GM04503 (cell line): Measurements from ENCODE around the gene VWA1.
"Not testable (repeated sequence)": the region's sequence is repeated elsewhere in the genome, so short reads cannot be mapped to it uniquely, and the experiment has no call there.

ENCODE experiments used
- DNase-seq: peaks from one replicate; pipeline ENCODE4 v3.0.0-alpha.2; 2012; ENCODE audit warnings: low read depth

Gene VWA1

DNA sequence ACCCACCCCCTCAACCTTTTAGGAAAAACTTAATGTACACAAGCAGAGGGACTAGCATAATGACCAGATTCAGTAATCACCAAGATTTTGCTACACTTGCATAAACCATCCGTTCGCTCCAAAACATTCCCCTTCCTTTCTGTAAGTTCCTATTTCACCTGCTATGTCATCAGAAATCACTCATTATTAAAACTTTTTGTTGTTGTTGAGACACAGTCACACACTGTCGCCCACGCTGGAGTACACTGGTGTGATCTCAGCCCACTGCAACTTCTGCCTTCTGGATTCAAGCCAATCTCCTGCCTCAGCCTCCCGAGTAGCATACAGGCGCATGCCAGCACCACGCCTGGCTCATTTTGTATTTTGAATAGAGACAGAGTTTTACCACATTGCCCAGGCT, 31.8 kb upstream of the VWA1 start:
- DNase-seq = no peak

DNA sequence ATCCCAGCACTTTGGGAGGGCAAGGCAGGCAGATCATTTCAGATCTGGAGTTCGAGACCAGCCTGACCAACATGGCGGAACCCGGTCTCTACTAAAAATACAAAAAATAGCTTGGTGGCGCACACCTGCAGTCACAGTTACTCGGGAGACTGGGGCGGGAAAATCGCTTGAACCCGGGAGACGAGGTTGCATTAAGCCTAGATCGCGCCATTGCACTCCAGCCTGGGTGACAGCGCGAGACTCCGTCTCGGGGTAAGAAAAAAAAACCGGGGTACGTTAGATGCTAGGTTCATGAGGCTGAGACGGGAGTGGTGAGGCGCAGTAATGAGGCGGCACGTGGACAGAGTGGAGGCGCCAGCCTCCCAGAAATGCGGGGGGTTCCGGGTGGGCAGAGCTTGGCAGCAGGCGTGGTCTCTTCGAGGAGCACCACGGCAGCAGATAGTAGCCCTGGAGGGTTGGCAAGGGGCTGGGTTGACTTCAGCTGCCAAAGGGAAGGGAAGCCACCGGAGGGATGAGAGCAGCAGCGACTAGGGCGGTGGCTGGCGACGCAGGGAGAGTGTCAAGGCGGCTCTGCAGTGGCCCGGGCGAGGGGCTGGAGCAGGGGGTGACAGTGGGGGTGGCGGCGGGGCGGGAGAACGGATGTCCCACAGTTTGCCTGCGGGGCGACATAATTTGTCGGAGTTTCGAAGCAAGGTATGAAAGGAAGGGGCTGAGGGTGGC, 29.2 kb upstream of the VWA1 start:
- DNase-seq = no peak

DNA sequence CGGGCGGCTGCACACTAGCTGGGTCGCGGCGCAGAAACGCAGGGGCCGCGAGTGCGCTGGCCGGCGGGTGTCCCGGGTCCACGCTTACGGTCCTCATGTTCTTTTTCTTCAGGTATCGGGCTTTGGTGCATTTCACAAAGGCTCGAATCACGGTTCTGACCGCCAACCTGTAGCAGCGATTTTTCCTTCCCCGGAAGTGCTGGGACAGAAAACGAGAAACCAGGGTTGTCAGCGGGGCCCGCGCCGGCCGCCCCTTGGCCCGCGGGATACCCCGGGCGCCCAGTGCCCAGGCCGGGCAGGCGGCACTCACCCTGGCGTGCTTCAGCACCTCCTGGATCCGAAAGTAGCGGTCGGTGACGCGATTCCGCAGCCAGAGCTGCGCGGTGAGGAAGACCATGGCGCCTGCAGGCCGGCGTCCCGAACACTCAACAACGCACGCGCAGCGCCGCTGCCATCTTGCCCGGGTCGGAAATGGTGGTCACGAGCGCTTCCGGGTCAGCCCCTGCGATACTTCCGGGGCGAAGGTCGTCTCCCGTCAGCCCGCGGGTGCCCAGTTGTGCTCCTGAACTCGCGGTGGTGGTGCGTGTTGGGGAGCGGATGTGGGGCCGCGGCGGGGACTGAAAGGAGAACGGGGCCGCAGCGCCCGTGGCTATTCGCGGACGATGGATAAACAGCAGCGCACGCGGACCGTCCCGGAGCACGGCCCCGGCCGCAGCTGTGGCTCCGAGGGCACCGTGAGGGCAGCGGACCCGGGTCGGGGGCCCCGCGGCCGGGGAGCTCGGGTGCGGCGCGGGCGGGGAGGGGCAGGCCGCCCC, 28.5 kb upstream of the VWA1 start, which contains the start of gene MRPL20:
TSS of gene MRPL20 (minus strand) at position 473 of the 815 bp plus-strand sequence. CDS start at position 397, 76 bp downstream.
- peak; percentile 56 for DNase-seq

GRCh38 chr1:1407636-1408318, 27.7 kb upstream of the VWA1 start:
- no peak for DNase-seq

- DNase-seq = not testable (repeated sequence)
Measured at GRCh38 chr1:1410238-1410637, 25.3 kb upstream of the VWA1 start.

- no peak for DNase-seq
Measured at GRCh38 chr1:1411626-1412025, 23.9 kb upstream of the VWA1 start.

GRCh38 chr1:1412311-1412902, 23.1 kb upstream of the VWA1 start:
- DNase-seq = not testable (repeated sequence)

DNA sequence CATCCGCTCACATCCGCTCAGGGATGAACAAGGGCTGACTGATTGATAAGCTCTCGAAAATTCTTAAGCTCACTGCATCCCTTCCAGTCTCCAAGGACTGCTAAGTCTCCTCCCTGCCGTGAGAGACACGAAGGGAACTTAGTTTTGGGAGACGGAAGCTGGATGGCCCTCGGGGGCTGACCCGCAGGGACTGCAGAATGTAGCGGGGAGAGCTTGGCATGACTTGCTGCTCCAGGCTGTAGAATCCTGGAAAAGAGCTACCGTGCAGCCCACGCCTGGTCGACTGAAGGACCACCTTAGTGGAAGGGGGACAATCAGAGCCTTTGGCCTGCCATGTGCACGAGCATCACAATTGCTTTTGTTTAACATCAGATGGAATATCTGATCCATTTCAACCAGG, 19.7 kb upstream of the VWA1 start:
- DNase-seq = no peak

DNA sequence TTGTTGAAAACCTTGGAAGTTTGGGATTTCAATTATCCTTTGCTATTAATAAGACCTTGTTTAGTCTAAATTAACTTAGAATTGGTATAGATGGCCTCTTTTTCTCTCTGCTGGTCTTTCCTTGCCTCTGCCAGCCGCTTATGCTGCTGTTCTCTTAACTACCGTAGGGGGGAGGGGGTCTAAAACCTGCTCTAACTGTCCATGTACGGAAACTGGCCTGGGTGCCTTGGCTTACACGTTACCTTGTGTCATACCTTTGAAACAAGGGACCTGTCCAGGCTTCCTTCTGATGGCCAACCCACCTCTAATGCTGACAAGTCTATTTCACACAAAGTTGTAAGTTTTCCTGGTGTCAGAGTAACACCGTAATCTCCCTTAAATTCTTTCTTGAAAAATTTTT, 18.1 kb upstream of the VWA1 start:
- DNase-seq = not testable (repeated sequence)

- not testable (repeated sequence) for DNase-seq
Measured at GRCh38 chr1:1417825-1418463, 17.5 kb upstream of the VWA1 start.

GRCh38 chr1:1418464-1419362, 16.8 kb upstream of the VWA1 start:
- DNase-seq = no peak

DNA sequence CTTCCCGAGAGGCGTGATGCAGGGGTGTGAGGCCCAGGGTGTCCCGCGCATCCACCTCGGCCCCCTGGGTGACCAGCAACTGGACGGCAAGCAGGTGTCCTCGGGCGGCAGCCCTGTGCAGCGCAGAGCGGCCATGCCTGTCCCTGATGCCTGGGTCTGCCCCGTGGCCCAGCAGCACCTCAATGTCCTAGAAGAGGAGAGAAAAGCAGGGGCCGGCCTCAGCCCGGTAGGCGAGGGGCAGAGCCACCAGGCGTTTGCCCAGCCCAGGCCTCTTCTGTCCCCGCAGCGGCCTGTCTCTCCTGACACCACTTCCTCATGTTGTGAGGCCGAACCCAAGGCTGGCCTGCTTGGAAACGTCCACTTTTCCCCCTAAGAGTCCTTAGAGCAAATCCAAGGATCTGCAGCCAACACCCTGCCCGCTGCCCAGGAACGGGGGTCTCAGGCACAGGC, 16.1 kb upstream of the VWA1 start:
- DNase-seq = no peak

GRCh38 chr1:1419813-1420653, 15.5 kb upstream of the VWA1 start:
- DNase-seq = no peak

DNA sequence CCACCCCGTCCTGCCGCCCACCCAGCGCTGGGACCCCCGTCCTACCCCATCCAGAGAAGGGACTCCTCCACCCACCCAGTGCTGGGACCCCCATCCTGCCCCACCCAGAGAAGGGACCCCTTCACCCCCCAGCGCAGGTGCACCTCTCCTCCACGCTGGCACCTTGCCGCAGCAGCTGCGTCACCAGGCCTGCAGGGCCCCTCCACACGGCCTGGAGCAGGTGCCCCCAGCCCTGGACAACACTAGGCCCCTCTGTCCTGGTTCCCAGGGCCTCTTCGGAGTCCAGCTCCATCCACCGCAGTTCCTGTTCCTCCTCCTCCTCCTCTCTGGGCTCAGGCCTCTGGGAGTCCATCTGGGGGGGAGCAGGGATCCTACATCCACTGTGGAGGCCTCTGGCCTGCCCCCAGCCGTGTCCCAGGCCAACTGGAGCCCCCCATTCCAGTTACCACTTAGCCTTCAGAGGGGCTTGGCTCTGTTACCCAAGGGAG, 14.8 kb upstream of the VWA1 start:
- no peak for DNase-seq

DNA sequence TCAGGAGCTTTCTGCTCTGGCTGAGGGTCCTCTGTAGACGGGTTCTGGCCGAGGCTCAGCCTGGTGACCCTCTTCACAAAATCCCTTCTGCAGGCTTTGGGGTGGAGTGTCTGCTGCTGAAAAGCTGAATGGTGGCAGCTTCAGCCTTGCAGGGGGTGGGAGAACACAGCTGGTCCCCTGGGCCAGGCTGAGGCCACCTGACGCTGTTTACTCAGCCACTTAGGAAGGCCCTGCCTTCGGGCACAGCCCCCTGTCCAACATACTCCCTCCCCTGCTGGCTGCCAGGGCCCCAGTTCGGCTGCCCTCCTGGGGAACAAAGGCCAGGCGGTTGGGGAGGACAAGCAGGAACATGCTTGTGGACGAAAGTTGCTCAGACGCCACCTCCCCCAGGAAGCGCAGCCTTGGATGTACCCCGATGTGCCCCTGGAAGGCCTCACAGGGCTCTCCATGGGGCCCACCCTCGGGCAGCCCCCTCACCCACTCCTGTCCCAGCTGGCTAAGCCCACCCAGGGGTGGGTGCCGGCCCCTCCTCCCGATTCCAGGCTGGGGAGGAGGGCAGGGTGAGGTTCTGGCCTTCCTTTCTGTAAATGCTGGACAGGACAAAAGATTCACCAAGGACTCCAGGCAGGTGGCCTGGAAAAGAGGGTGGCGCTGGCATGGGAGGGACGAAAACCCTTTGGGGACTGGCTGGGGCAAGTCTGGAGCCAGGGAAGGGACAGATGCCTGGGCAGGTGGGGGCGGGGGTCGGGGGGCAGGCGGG, 14.2 kb upstream of the VWA1 start, which contains the start of gene ANKRD65:
TSS of gene ANKRD65 (minus strand) at position 130 of the 760 bp plus-strand sequence. CDS start 271 bp downstream, outside the sequence.
- no peak for DNase-seq

DNA sequence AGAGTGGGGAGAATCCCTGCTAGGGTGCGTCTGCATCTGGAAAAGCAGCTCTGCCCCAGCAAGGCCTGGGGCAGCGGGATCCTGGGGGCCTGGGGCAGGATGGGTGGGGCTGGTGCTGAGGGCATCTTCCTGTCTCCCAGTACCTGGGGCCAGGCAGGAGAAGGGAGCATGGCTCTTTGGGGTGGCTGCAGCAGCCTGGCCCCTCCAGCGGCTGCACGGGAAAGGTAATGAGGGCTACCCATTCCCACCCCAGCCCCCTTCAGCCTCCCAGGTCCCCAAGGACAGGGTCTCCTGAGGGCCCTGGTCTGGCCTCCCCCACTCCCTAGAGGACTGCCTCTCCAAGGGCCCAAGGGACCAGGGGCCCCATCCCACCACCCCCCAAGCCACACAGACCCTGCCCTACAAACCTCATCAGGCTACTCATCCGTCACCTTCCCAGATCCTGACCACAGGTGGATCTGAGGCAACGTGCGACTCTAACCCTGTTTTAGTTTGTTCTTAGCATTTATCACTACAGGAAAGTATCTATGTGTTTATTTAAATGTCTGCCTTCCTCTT, 13.5 kb upstream of the VWA1 start:
- DNase-seq = no peak

- no peak for DNase-seq
Measured at GRCh38 chr1:1422465-1423244, 12.8 kb upstream of the VWA1 start.

GRCh38 chr1:1423245-1423597, 12.3 kb upstream of the VWA1 start:
- no peak for DNase-seq
